HG03469 (cell line): ENCODE data around the gene ZNF84.
A peak's percentile ranks its signal among the peaks of the same experiment; 100 is the strongest.

Experiments used
- ATAC-seq: cut with Tn5 transposase; IDR thresholded peaks from one replicate; pipeline ENCODE4 v1.9.1; 2021; ENCODE audit warnings: mild to moderate bottlenecking, moderate library complexity, moderate number of reproducible peaks; ENCODE audit not compliant: unreplicated experiment

Gene ZNF84

GRCh38 chr12:133037207-133038005 is at the start of gene ZNF84:
Gene ZNF84 (plus strand): TSS chr12:133037509. CDS start chr12:133041468, 3,959 bp downstream.
- peak; percentile 89 for ATAC-seq

GRCh38 chr12:132998741-132999140 is 38.6 kb upstream of the ZNF84 start:
- ATAC-seq = no peak

- no peak for ATAC-seq
Measured at GRCh38 chr12:133010657-133011297, 26.5 kb upstream of the ZNF84 start.

GRCh38 chr12:133023566-133023965 is 13.7 kb upstream of the ZNF84 start:
- no peak for ATAC-seq

- no peak for ATAC-seq
Measured at GRCh38 chr12:133026996-133027395, 10.3 kb upstream of the ZNF84 start.

- no peak for ATAC-seq
Measured at GRCh38 chr12:133038118-133038709, 905 bp downstream of the ZNF84 start.

GRCh38 chr12:133046698-133047097 is 9.4 kb downstream of the ZNF84 start:
- ATAC-seq = no peak

- ATAC-seq = no peak
Measured at GRCh38 chr12:133057446-133057845, 20.1 kb downstream of the ZNF84 start.

- ATAC-seq = no peak
Measured at GRCh38 chr12:133058203-133059113, 21.1 kb downstream of the ZNF84 start.

DNA sequence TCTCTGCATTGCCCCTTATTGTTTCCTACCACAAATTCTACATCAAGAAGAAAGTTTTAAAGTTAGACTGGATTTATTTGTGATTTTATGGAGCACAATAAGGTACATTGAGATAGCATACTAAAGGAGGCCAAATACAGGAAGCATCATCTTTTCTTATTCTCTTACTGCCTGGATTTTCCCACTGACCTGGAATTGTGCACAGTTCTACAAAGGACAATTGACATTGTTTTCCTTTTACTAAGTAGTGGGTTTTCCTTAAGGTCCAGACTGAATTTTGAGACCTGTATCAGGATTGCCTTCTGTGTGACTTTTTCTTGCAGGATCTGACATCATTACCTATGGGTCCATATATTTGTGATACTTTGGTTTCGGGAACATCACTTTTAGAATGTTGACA is 24.6 kb downstream of the ZNF84 start:
- ATAC-seq = no peak

- no peak for ATAC-seq
Measured at GRCh38 chr12:133063556-133063955, 26.2 kb downstream of the ZNF84 start.

GRCh38 chr12:133073836-133074235 is 36.5 kb downstream of the ZNF84 start:
- no peak for ATAC-seq

- ATAC-seq = peak; percentile 73
Measured at GRCh38 chr12:133080026-133080367, 42.7 kb downstream of the ZNF84 start.

DNA sequence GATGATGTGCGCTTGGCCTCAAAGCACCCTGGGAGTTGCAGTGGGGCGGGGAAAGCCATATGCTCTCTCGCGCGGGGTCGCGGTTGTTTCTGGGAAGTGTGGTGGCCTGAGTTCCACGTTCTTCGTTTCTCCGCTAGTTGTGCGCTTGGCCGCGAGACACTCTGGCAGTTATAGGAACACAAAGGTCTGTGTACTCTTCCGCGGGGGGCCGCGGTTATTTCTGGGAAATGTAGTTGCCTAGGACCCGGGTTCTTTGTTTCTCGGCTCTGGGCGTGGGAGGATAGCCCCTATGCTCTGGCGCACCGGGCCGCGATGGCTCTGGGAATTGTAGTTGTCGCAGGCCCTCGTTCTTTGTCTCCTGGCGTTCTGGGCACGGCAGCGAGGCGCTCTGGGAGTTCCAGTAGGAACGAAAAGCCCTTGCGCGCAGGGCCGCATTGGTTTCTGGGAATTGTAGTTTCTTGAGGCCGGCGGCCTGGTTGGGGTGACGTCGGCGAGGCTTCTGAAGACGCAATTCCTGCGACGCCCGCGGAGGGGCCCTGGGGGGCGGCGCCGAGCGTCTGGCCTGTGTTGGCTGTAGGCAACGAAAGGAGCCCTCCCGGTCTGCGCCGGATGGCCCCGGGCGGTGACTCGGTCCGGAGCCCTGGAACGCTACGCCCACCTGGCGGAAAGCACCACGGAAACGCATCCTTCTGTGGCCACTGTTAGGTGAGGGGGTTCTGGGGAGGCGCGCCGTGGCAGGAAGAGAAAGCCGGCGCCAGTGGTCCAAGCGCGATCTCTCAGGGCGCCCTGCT is 43.3 kb downstream of the ZNF84 start, which contains the start of gene ZNF140:
TSS of gene ZNF140 (plus strand) at position 556 of the 791 bp plus-strand sequence. CDS start 398 bp downstream, outside the sequence.
- peak; percentile 50 for ATAC-seq

DNA sequence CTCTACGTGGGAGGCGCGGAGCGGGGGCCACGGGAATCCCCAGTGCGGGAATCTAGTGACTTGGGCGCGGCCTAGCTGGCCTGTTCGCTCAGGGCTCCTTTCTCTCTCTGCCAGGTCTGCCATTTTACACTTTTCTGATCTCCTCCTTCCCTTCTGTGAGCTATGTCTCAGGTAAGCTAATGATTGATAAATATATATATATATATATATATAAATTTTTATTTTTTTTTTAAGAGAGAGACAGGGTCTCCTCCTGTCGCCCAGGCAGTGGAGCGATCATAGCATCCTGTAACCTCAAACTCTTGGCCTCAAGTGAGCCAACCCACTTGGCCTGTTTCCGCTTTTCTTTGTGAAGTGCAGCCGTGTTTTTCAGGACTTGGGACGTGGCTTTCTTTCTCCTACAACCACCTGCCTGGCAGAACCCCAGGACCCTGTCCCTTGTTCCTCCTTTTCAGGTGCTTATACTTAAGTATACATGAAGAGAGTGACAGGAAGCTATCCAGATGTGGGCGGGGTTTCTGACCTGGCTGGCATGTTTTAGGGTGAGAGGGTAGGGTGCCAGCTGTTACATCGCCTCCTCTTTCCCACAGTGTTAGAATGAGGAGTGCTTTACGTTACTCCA is 44.0 kb downstream of the ZNF84 start:
- no peak for ATAC-seq

GRCh38 chr12:133083345-133083744 is 46.0 kb downstream of the ZNF84 start:
- no peak for ATAC-seq

DNA sequence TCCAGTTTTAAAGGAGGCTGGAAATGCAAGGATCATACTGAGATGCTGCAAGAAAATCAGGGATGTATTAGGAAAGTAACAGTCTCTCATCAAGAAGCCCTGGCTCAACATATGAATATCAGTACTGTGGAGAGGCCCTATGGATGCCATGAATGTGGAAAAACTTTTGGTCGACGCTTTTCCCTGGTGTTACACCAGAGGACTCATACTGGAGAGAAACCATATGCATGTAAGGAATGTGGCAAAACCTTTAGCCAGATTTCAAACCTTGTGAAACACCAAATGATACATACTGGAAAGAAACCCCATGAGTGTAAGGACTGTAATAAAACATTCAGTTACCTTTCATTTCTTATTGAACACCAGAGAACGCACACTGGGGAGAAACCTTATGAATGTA is 68.3 kb downstream of the ZNF84 start:
- ATAC-seq = no peak

DNA sequence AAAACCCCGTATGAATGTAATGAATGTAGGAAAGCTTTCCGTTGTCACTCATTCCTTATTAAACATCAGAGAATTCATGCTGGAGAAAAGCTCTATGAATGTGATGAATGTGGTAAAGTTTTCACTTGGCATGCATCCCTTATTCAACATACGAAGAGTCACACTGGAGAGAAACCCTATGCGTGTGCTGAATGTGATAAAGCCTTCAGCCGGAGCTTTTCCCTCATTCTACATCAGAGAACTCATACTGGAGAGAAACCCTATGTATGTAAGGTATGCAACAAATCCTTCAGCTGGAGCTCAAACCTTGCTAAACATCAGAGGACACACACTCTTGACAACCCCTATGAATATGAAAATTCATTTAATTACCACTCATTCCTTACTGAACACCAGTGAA is 68.9 kb downstream of the ZNF84 start:
- no peak for ATAC-seq

DNA sequence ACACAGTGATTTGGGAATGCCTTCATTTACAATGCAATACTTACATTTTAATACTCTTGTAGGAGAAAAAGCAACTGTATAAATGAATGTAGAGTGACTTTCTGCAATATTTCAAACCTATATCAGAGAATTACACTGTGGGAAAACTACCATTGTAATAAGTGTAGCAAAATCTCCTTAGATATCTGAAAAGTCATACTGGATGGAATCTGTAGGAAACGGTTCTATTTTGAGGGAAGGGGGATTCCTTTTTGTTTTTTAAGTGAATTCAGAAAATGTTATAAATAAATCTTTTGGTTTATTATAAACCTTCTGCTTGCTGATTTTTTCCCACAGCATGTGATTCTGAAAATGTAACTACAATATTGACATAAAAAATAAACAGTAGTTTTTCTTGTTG is 69.8 kb downstream of the ZNF84 start:
- no peak for ATAC-seq

GRCh38 chr12:133108150-133108549 is 70.8 kb downstream of the ZNF84 start:
- ATAC-seq = no peak
